ENCODE data around the gene LEP.

- TF ChIP-seq POLR2AphosphoS5 (IDR thresholded peaks at IDR 0.05; ENCODE audit: insufficient read depth in 1 of 2, low read depth in 1 of 2) (no peak), POLR2A (IDR thresholded peaks at IDR 0.05) (no peak)
Observed at GRCh38 chr7:128247640-128248194, 6.6 kb downstream of the LEP start.
